CD4-positive, CD25-positive, alpha-beta regulatory T cell (primary cell): Measurements from ENCODE around the gene KLHL30. TPM values are rescaled to one million over a fixed set of nuclear protein-coding genes. Genes with fewer than 3 reads are reported as not detected.

Experiments used
- ATAC-seq, 2 donors: fragments of 150-1000 bp; cut with Tn5 transposase; one replicate each; pipeline ENCODE4 v1.10.0; 2021; ENCODE audit warnings: low read depth in 2 of 2, moderate number of reproducible peaks in 2 of 2, moderate library complexity in 1 of 2
- DNase-seq, 3 donors: peaks; one replicate each; pipeline versions ENCODE4 v3.0.0 to v3.0.0-alpha.2; 2012 to 2022; ENCODE audit warnings: mixed read lengths in 1 of 3
- H3K27ac ChIP-seq: one replicate; pipeline ENCODE4 v1.7.0; 2013; ENCODE audit warnings: mild to moderate bottlenecking, low read length; ENCODE audit not compliant: insufficient read depth, poor library complexity, severe bottlenecking
- H3K27me3 ChIP-seq: one replicate; pipeline ENCODE4 v1.7.0; 2013; ENCODE audit warnings: low read length; ENCODE audit not compliant: control insufficient read depth, insufficient read depth
- H3K36me3 ChIP-seq: one replicate; pipeline ENCODE4 v1.7.0; 2013; ENCODE audit warnings: mild to moderate bottlenecking, low read length, moderate library complexity; ENCODE audit not compliant: control insufficient read depth, insufficient read depth
- H3K4me1 ChIP-seq: 2 replicates; pipeline ENCODE4 v1.7.0; 2013; ENCODE audit warnings: mild to moderate bottlenecking, low read length; ENCODE audit not compliant: insufficient read depth, control insufficient read depth, poor library complexity, severe bottlenecking
- H3K4me3 ChIP-seq: one replicate; pipeline ENCODE4 v1.7.0; 2013; ENCODE audit warnings: low read depth, mild to moderate bottlenecking, low read length, moderate library complexity
- H3K9me3 ChIP-seq, 2 experiments: 1 replicate in 1 of 2; 2 replicates in 1 of 2; pipeline ENCODE4 v1.7.0; 2013; ENCODE audit warnings: low read length in 2 of 2, mild to moderate bottlenecking in 1 of 2, moderate library complexity in 1 of 2; ENCODE audit not compliant: control insufficient read depth in 2 of 2
- H3K27ac Mint-ChIP-seq, 3 donors: one replicate each; pipeline ENCODE4 v1.8.0; 2020 to 2022; ENCODE audit warnings: mild to moderate bottlenecking in 3 of 3, mixed read lengths in 3 of 3, moderate library complexity in 2 of 3
- H3K27me3 Mint-ChIP-seq: one replicate; pipeline ENCODE4 v1.8.0; 2022; ENCODE audit warnings: mild to moderate bottlenecking, mixed read lengths
- H3K36me3 Mint-ChIP-seq: one replicate; pipeline ENCODE4 v1.8.0; 2020; ENCODE audit warnings: mixed read lengths
- H3K4me1 Mint-ChIP-seq, 4 donors: one replicate each; pipeline ENCODE4 v1.8.0; 2020 to 2022; ENCODE audit warnings: mixed read lengths in 4 of 4, mild to moderate bottlenecking in 1 of 4
- H3K4me3 Mint-ChIP-seq, 4 donors: one replicate each; pipeline ENCODE4 v1.8.0; 2020 to 2022; ENCODE audit warnings: mild to moderate bottlenecking in 4 of 4, mixed read lengths in 4 of 4, moderate library complexity in 3 of 4
- H3K9me3 Mint-ChIP-seq, 7 donors: one replicate each; pipeline ENCODE4 v1.8.0; 2020 to 2022; ENCODE audit warnings: mixed read lengths in 7 of 7, mild to moderate bottlenecking in 3 of 7, moderate library complexity in 2 of 7
- polyA plus RNA-seq, 4 donors: library from polyadenylated mRNA; unstranded; fragments of 300-500 nt; fragmentation: Illumina TruSeq; gene quantifications; one replicate each; pipeline ENCODE4 v1.2.3, GENCODE V29; 2021
- total RNA-seq: library from RNA; stranded (reverse); gene quantifications from one replicate; pipeline ENCODE4 v1.2.3, GENCODE V29; 2022

Gene KLHL30
- total and polyA plus RNA-seq, 5 donors from 2014 or later: not detected

DNA sequence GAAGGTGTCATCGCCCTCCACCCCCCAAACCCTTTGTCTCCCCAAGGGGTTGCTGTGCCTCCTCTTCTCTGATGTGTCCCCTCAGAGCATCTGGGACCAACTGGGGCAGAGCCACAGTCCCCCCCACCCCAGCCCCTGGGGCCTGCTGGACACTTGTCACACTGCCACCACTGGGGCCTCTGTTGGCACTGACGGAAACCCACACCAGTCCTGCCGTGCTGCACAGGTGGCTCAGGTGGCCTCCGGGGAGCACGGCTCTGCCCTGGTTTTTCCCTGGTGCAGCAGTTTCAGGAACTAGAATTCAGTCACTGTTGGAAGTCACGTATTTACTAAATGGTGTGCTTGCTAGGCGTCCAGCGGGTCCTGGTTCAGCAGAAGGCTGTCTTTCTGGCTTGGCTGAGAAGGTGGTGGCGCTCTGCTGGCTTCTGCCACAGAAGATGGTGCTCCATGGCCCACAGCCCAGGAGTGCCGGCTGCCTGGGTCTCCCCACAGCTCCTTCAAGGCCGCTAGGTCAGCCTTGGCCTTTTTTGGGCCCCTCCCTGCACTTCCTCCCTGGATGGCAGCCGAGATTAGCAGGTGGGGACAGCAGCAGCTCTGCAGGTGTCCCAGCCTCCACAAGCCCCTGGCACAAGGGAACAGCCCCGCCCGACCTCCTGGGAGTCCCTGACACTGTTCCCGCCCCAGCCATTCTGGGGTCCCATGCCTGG is 18.6 kb upstream of the KLHL30 start:
- Mint-ChIP-seq H3K9me3 (peaks cover 0 to 1% (median 0%) of the 10 kb centered on the region in 7 donors), H3K27me3 (no peaks in the 10 kb centered on the region), H3K4me1 (no peaks in the 10 kb centered on the region), H3K4me3 (no peak overlapping the region), H3K27ac (no peak overlapping the region), H3K36me3 (no peaks in the 10 kb centered on the region)
- Histone ChIP-seq H3K27me3 (no peaks in the 10 kb centered on the region), H3K27ac (no peak overlapping the region), H3K4me3 (no peak overlapping the region), H3K4me1 (no peaks in the 10 kb centered on the region), H3K36me3 (no peaks in the 10 kb centered on the region), H3K9me3 (no peaks in the 10 kb centered on the region)
- DNase-seq (no peak), ATAC-seq (no peak)

DNA sequence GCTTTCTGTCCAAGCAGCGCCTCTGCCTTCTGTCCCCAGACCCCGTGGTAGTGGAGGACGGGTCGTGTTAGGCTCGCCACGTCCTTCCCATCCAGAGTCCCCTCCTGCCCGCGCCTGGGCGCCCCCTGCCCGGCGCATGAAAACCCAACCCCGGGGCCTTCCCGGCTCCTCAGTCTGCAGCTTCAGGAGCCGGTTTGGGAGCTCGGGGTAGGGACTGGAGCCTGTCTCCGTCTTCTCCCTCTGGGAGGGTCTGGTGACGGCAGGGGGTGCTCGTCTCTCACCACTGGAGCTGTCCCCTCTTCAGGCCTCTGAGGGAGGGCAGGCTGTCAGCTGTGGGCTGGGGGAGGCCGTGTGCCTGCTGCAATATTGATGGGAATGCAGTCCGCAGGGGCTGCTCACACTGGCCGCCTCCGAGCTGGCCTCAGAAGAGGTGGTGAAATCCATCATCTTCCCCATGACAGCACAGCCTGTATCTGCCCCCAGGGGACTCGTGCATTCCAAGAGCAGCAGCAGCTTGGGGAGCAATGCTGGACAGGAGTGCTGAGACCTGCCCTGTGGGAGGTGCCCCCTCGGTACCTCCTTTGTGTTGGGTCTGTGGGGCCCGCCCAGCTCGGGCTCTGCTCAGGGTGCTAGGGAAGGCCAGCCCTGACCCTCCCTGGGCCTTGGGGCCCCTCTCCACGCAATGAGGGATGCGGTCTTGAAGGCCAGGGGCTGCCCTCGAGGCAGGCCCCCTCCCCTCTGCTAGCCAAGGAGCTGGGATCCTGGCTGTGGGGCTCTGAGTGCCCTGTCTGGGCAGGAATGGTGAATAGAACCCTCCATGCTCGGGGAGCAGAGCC is 17.8 kb upstream of the KLHL30 start:
- Histone ChIP-seq H3K9me3 (no peaks in the 10 kb centered on the region), H3K36me3 (no peaks in the 10 kb centered on the region), H3K27me3 (no peaks in the 10 kb centered on the region), H3K4me1 (no peaks in the 10 kb centered on the region), H3K27ac (no peak overlapping the region), H3K4me3 (no peak overlapping the region)
- H3K4me1 Mint-ChIP-seq: no peaks in the 10 kb centered on the region
- ATAC-seq (no peak), DNase-seq (no peak)
- H3K36me3 Mint-ChIP-seq: no peaks in the 10 kb centered on the region
- no peak overlapping the region for H3K27ac Mint-ChIP-seq
- H3K9me3 Mint-ChIP-seq: peaks cover 0 to 1% (median 0%) of the 10 kb centered on the region in 7 donors
- no peak overlapping the region for H3K4me3 Mint-ChIP-seq
- no peaks in the 10 kb centered on the region for H3K27me3 Mint-ChIP-seq

DNA sequence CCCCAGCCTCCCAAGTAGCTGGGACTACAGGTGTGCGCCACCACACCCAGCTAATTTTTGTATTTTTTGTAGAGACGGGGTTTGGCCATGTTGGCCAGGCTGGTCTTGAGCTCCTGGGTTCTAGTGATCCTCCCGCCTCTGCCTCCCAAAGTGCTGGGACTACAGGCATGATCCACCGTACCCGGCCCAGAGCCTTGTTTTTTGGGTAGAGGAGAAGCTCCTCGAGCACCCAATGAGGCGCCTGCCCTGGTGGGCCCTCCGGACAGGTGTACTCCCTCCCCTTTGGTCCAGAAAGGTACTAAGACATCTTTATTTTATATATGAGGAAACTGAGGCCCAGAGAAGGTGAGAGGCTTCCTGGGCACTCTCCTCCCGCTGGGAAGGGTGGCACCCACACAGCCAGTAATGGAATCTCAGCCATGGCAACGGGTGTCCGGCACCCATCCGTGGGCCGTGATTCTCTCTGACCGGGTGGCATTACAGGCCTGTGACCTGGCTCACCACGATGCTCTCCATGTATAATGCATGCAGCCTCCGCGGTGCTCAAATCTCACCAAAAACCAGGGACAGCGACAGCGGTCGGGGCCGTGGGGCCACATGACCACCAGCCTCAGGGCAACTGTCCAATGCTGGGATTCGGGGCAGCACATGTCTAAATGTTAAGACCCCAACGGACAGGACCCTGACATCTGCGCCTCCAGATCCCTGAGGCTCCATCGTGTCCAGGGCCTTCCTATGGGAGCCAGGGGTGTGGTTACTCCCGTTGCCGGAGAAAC is 16.8 kb upstream of the KLHL30 start:
- H3K4me3 ChIP-seq: no peak overlapping the region
- no peaks in the 10 kb centered on the region for H3K27me3 ChIP-seq
- no peaks in the 10 kb centered on the region for H3K9me3 Mint-ChIP-seq
- H3K36me3 ChIP-seq: no peaks in the 10 kb centered on the region
- no peaks in the 10 kb centered on the region for H3K4me1 Mint-ChIP-seq
- H3K27ac ChIP-seq: no peak overlapping the region
- no peaks in the 10 kb centered on the region for H3K9me3 ChIP-seq
- H3K27me3 Mint-ChIP-seq: no peaks in the 10 kb centered on the region
- no peak for DNase-seq
- no peak overlapping the region for H3K27ac Mint-ChIP-seq
- no peaks in the 10 kb centered on the region for H3K4me1 ChIP-seq
- H3K36me3 Mint-ChIP-seq: no peaks in the 10 kb centered on the region
- H3K4me3 Mint-ChIP-seq: no peak overlapping the region
- ATAC-seq: no peak

DNA sequence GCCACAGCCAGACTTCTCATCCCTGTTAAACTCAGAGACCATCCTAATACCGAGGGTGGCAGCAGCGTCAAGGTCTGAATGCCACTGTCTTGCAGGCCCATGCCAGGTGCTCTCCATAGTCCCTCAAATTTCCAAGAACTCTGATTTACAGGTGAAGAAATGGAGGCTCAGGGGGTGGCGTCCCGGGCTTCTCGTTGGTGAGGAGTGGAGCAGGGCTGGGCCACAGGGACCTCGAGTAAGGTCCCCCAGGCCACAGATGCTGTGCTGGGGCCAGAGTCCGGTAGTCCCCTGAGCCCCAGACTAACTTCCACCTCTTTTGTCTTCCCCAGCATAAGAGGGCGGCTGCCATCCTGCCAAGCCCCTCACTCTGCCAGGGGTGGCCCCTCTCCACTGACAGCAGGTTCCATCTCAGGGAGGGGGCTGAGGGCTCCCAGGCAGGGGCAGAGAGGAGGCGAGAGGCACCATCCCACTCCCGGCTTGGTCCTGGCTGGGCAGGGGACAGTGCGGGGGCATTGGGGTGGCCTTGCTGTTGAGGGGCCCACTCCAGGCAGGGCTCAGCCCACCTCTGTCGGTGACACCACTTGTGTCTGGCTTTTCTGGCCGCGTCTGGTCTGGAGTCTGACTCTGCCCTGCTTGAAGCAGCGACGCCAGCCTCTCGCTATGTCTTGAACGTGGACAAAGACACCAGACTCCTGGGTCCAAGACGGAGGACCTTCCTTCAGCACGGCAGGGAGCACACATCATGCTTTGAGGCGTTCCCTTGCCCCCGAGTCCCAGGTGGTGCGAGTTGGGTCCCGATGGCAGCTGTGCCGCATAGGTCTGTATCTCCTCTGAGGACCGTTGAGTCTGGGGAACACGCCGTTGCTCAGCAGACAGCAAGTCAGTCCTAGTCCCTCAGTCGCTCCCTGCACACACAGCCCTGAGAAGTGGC is 15.9 kb upstream of the KLHL30 start:
- H3K27ac Mint-ChIP-seq: no peak overlapping the region
- Histone ChIP-seq H3K9me3 (no peaks in the 10 kb centered on the region), H3K27ac (no peak overlapping the region), H3K36me3 (no peaks in the 10 kb centered on the region), H3K27me3 (no peaks in the 10 kb centered on the region), H3K4me1 (no peaks in the 10 kb centered on the region), H3K4me3 (no peak overlapping the region)
- no peak overlapping the region for H3K4me3 Mint-ChIP-seq
- H3K4me1 Mint-ChIP-seq: no peaks in the 10 kb centered on the region
- no peaks in the 10 kb centered on the region for H3K36me3 Mint-ChIP-seq
- H3K27me3 Mint-ChIP-seq: no peaks in the 10 kb centered on the region
- DNase-seq (no peak), ATAC-seq (no peak)
- no peaks in the 10 kb centered on the region for H3K9me3 Mint-ChIP-seq

DNA sequence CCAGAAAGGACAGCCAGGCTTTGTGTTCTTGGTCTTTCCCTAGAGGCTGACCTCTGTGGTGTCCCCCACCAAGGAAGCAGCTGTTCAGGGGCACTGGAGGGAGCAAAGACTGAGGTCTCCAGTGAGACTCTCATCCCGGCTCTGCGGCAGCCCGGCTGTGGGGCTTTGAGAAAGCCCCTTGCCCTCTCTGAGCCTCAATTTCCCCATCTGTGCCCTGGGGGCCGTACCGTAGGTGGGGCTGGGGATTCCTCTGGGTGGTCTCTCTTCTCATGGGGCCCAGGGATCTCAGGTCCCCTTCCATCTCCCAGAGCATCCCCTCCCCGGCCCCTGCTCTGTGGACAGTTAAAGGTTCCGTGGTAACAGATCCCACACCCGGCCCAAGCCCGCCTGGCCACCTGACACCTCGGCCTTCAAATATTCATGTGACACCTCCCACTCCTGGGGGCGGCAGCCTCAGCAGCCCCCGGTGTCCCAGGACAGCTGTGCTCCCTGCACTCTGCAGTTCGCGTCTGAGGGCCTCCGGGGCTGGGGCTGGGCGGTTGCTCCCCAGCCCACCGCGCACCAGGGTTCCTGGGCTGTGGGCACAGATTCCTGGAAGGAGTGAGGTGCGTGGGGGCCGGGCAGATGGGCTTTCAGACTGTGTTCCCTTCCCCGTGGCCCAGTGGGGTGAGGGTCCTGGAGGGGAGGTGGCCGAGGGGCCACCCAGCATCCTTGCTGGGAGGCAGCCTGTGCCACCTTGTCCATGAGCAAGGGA is 15.1 kb upstream of the KLHL30 start:
- Histone ChIP-seq H3K36me3 (no peaks in the 10 kb centered on the region), H3K4me1 (no peaks in the 10 kb centered on the region), H3K9me3 (no peaks in the 10 kb centered on the region), H3K27ac (no peak overlapping the region), H3K4me3 (no peak overlapping the region), H3K27me3 (no peaks in the 10 kb centered on the region)
- H3K27ac Mint-ChIP-seq: no peak overlapping the region
- no peaks in the 10 kb centered on the region for H3K27me3 Mint-ChIP-seq
- H3K9me3 Mint-ChIP-seq: no peaks in the 10 kb centered on the region
- ATAC-seq: no peak
- H3K36me3 Mint-ChIP-seq: no peaks in the 10 kb centered on the region
- DNase-seq: no peak
- H3K4me1 Mint-ChIP-seq: no peaks in the 10 kb centered on the region
- no peak overlapping the region for H3K4me3 Mint-ChIP-seq

DNA sequence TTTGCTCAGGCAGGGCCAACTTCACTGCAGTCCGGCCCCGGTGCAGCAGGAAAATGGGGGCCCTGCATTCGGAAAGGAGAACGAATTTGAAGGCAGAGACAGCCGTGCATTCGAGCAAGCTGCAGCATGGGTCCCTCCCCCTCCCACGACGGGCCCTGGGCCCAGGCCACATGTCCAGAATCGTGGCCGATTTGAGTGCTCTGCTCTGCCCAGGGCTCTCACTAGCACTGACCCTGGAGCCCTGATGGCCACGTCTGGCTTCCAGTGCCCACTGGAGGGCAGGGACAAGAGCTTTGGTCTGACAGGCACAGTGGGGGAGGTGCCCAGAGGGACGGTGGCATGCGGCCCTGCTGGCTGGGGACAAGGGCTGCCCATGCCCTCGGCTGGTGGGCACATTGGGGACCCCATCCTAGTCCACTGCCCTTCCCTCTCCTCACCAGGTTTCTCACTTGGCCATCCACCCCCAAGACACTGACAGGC is 14.4 kb upstream of the KLHL30 start:
- H3K27ac Mint-ChIP-seq: no peak overlapping the region
- H3K4me1 Mint-ChIP-seq: no peaks in the 10 kb centered on the region
- no peak overlapping the region for H3K27ac ChIP-seq
- no peak overlapping the region for H3K4me3 ChIP-seq
- no peaks in the 10 kb centered on the region for H3K36me3 ChIP-seq
- DNase-seq (no peak), ATAC-seq (no peak)
- no peak overlapping the region for H3K4me3 Mint-ChIP-seq
- no peaks in the 10 kb centered on the region for H3K27me3 ChIP-seq
- no peaks in the 10 kb centered on the region for H3K4me1 ChIP-seq
- no peaks in the 10 kb centered on the region for H3K9me3 Mint-ChIP-seq
- no peaks in the 10 kb centered on the region for H3K36me3 Mint-ChIP-seq
- H3K9me3 ChIP-seq: no peaks in the 10 kb centered on the region
- H3K27me3 Mint-ChIP-seq: no peaks in the 10 kb centered on the region
